NCI-H1417 treated with DMSO at 0.1 percent for 48 hours (cell line): Measurements from ENCODE around the gene TREML2.

Experiments used
- DNase-seq: peaks from one replicate; lab custom pipeline; 2025; lab: John Stamatoyannopoulos, UW

TREML2 gene

GRCh38 chr6:41147917-41148316 is 53.0 kb downstream of the TREML2 start:
- no peak for DNase-seq
